HG03064 (cell line): ENCODE data around the gene FLVCR2.

Experiments used
- ATAC-seq: cut with Tn5 transposase; IDR thresholded peaks from one replicate; pipeline ENCODE4 v1.9.1; 2021; ENCODE audit warnings: low read depth; ENCODE audit not compliant: unreplicated experiment

The FLVCR2 gene

DNA sequence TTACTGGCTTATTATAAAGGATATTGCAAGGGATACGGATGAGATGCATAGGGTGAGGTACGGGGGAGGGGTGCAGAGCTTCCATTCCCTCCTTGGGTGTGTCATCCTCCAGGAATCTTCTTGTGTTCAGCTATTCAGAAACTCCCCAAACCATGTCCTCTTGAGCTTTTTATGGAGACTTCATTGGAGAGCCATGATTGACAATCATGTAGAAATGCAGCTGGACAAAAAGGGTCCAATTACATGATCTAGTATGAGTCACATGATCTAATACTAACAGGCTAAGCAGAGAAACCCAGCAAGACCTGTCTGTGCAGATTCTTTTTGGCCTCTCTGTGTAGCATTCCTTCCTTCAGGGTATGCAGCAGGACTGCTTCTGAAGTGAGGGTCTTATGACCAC lies 23.9 kb upstream of the FLVCR2 start:
- ATAC-seq: no peak

DNA sequence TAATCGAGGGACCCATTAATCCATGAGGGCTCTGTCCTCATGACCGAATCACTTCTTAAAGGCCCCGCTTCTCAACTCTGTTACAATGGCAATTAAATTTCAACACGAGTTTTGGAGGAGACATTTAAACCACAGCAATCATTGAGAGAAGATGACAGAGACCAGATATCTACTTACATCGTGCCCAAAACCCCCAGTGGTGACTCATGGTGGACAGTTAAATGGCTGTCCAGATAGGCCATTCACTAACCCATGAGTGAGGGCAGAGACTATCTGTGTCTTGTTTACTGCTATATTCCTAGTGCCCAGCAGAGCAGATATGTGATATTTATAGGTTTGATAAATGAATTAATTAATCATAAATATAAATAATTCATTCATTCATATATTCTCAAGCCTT lies 20.0 kb upstream of the FLVCR2 start:
- no peak for ATAC-seq

DNA sequence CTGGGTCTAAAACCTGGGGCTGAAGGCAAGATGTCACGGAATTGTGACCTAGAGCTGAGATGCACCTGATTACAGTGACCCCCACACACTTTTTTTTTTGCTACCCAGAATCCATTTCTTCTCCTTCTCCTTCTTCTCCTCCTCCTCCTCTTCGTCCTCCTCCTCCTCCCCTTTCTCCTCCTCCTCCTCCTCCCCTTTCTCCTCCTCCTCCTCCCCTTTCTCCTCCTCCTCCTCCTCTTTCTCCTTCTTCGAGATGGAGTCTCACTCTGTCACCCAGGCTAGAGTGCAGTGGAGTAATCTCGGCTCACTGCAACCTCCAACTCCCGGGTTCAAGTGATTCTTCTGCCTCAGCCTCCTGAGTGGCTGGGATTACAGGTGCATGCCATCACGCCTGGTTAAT lies 19.4 kb upstream of the FLVCR2 start:
- ATAC-seq: no peak

DNA sequence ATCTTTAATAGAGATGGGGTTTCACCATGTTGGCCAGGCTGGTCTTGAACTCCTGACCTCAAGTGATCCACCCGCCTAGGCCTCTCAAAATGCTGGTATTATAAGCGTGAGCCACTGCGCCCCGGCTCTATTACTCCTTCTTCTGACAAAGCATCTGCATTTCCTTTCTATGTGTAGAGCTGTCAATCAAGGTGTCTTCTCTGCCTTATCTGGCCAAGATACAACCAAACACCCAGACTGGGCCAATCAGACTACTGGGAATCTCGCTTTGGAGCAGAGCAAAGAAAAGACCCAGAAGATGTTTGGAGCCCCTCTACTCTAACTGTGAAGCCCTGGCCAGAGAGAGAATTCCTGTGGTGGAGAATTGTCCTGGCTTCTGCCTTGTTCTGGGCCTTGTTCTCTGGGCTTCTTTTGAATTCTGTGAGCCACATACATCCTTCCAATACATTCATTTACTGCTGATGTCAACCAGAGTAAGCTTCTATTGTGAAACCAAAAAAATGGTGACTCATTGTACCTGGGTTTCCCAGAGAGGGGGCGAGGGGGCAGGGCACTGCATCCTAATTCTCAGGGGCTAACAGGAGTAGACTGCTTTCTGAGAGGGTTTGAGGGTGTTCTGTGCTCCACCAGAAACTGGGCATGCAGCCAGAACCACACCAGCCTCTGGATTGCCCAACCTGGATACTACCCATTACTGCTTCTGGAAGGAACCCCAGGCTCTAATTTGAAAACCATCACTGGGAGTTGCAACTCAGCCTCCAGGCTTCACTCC lies 18.8 kb upstream of the FLVCR2 start:
- no peak for ATAC-seq

DNA sequence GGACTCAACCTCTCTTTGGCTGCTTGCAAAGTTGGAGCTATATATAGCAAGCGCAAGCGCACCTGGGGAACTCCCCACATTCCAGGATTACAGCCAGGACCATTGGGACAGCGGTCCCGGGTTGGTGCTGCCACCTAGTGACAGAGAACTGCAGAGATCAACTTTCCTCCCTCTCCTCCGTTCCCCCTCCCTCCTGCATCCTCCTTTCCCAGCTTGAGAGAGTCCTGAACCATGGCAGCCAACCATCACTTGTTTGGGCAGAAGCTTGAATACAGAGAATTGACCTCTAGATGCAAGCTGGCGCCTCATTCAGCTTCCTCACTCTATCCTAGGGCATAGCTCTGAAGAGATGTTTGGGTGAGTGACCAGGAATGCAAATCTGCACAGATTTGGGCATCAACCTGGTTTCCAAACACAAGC lies 17.4 kb upstream of the FLVCR2 start:
- ATAC-seq: no peak

DNA sequence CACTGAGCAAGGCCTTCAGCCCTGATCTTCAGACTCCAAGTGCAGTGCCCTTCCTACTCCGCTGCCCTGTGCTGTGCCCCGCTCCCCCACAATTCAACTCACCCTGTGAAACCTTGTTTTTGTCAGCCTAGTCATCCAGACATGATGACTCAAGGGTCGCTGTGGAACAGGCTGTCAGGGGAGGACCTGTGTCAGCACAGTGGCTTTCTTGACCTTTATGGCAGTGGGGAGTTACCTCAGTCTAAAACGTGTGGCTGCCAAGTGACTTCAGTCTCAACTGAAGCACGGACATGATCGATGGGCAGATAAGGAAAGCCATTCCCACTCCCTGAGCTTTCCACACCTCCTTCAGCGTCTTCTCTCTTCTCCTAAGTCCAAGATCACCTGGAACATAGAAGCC lies 16.3 kb upstream of the FLVCR2 start:
- ATAC-seq: no peak

DNA sequence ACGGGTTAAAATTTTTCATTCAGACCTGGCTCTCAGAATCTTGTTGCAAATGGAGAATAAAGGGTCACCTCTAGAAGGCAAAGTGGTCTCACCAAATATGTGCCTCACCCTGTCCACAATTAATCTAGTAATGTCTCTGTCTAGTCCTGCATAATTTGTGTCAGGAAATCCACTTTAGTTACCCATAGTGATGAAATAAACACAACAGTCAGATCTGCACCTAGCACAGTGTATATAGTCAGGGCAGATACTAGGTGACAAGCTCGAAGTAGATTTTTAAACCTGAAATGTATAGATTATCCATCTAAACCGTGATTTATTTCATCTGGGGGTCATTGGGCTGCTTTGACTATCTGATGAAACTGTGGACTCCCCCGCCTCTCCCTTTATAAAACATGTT lies 15.9 kb upstream of the FLVCR2 start:
- ATAC-seq: no peak

DNA sequence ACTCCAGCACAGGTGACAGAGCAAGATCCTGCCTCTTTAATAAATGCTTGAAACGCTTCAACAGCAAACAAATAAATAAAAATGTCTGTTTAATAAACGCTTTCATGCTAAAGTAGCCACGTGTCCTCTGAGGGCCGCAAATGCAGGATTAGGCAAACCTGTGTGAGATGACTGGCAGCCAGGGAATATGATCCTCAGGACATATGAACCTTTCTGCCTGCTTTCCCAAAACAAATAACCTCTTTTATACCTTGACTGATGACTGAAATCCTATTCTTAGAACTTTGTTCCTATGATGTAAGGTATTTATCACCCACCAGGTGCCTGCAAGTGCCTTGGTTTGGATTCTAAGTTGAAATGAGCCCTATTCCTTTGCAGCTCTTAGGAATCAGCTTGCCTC lies 14.5 kb upstream of the FLVCR2 start:
- no peak for ATAC-seq

DNA sequence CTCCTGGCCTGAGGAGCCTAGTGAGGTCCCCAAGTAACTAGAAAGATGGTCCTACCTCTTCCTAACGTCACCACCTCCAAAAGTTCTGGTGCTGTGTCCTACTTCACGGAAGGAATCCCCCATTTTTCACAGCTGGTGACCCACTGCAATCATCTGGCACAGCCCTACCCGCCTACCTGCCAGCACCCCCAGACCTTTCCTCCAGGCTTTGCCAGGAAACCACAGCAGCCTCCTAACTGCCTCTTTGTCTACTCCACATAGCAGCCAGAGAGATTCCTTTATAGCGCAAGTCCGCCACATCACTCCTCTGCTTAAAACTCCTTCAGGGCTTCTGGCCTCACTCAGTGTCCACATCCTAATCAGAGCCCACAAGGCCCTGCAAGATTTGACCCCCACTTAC lies 13.4 kb upstream of the FLVCR2 start:
- ATAC-seq: no peak

DNA sequence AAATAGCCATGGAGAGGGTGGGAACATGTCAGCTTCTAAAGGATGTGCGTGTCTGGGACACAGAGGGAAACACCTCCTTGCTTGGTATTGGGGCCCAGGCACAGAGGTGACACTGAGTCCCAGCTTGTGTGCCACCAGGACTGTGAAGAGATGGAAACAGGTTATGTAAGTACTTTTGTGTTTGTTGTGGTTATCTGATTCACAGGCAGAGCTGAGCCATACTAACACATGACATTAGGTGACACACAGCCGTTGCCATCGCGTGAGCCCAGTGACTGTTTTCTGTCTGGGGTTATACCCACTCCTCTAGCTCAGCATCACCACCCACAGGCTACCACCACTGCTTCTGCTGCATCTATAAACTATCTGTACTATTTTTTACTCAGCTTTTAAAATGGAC lies 12.1 kb upstream of the FLVCR2 start:
- no peak for ATAC-seq

DNA sequence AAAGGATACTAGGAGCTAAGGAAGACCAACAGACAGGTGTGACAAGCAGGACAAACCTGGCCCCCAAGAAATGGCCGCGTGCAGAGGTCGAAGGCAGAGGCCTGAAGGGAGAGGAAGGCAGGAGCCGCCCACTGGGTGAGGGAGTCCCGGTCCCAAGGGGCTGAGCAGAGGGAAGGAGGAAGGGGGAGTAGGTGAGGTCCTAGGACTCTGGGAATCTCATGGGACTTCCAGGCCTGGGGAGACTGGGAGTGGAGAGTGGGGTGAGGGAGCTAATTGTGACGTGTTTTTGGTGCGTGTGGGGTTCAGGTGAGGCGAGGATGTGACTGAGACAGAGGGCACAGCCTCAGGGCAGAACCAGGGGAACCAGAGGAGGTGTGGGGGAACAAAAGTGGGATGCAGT lies 11.7 kb upstream of the FLVCR2 start:
- ATAC-seq: no peak

DNA sequence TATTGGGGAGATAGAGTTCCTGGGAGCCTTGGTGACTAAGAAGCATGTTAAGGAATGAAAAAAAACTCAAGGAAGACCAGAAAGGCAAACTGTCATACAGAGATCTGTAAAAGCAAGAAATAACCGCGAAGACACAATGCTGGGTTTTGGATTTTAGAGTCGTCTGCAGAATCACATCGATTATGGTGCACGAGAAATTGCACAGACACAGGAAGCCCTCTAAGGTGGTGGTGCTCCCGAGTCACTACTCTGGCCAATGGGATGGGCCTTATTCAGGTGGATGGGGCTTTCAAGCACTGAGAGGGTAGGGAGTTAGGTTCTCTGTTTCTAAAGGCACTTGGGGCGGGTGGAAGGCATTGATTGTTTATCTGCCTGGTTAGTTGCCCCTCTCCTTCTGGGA lies 10.3 kb upstream of the FLVCR2 start:
- no peak for ATAC-seq

DNA sequence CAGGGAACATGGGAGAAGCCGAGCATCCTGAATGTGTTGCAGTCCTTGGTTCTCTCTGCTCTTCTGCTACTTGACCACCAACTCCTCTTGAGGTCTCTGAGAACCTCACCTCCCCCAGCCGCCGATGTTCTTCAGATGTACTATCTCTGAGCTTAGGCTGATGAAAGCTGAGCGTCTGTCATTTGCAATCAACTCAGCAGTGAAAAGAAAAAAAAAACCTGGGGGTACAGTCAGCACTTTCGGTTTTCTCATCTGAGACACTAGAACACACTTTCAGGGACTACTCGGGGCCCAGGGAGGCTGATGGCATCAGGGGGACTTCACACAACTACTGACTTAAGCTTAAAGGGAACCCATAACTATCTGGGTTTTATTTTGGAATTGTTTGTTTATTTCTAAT lies 9.6 kb upstream of the FLVCR2 start:
- ATAC-seq: no peak

DNA sequence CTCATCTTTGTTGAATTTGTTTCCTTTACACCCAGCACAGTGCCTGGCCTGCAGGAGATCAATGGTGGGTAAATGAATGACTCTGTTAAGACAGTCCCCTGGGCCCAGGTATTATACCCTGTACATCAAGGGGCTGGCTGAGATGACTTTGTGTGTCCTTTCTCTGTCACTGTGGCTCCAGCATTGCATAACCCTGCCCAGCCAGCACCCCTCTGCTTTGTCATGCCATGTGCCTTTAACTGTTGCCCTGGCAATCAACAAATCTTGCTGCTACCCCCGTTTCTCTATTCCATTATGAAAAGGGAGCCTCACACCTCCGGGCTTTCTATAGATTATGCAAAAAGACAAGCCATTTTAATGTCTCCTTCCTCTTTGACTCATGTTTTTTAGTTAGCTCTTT lies 7.6 kb upstream of the FLVCR2 start:
- no peak for ATAC-seq

DNA sequence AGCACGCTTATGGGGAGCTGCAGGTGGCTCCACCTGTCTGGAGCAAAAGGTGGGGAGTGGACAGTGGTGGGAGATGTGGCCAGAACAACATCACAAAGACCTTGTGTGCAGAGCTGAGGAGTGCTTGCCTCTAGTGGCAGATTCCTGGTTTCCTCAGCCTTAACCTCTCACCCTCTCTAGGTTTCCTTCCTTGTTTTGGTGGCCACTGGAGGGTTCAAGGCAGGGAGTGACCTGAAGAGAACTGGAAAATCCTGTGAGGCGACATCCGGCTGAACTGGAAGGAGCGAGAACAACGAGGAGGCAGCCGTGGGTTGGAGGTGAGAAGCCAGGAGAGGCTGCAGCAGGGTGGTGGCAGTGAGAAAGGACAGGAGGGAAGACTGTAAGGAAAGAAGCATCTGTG lies 6.3 kb upstream of the FLVCR2 start:
- ATAC-seq: no peak

DNA sequence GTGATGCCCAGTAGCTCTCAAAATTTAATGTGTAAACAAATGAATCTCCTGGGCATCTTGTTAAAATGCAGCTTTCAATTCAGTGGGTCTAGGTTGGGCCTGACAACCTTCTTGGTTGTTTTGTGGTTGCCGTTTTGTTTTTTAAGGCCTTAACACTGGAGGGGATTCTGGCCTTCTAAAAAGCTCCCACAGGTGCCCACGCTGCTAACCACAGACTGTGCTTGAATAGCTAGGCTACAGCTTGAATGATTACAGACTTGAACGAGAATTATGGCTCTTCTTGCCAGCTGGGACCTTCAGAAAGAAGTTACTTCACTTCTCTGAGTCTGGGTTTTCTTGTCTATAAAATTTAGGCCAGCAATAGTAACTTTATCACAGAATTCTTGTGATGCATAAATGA lies 1.3 kb upstream of the FLVCR2 start:
- no peak for ATAC-seq

DNA sequence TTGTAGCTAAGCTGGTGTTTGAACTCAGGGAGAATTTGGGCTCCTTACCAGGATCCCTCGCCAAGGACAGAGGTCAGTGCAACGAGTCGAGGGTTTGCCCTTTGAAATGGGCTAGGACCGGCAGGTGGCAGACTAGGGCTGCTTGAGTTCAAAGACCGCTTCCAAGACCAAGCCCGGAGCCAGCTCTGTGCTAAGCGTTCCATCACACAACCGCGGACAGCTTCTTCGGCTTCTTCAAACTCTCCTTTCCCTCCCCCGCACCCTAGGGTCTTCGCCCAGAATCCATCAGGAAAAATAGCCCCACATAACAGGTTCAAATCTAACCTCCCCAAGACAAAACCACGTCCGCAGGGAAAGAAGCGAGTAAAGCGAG lies 705 bp upstream of the FLVCR2 start:
- ATAC-seq: peak; percentile 83

DNA sequence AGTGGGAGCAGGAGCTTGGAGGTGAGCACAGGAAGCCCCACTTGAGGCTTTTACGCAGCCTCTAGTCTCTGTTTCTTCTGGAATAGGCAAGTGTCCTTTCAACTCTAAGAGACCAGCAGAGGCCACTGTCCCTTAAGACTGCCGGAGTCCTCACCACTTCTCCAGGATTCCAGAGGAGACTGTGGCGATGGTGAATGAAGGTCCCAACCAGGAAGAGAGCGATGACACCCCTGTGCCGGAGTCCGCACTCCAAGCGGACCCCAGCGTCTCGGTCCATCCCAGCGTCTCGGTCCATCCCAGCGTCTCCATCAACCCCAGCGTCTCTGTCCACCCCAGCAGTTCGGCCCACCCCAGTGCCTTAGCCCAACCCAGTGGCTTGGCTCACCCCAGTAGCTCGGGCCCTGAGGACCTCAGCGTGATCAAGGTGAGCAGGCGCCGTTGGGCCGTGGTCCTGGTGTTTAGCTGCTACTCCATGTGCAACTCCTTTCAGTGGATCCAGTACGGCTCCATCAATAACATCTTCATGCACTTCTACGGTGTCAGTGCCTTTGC lies 442 bp downstream of the FLVCR2 start:
- ATAC-seq: no peak

DNA sequence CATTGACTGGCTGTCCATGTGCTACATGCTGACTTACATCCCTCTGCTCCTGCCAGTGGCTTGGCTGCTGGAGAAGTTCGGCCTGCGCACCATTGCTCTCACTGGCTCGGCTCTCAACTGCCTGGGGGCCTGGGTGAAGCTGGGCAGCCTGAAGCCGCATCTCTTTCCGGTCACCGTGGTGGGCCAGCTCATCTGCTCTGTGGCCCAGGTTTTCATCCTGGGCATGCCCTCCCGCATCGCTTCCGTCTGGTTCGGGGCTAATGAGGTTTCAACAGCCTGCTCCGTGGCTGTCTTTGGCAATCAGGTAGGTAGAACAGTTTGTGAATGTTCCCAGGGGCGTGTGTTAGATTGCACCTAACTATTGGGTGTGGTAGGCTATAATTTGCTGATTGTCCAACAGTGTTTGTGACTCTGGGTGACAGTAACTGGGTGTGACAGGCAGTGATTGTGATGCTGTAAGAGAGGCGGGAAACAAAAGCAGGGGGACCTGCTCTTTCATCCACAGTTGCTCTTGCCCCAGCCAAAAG lies 981 bp downstream of the FLVCR2 start:
- no peak for ATAC-seq

DNA sequence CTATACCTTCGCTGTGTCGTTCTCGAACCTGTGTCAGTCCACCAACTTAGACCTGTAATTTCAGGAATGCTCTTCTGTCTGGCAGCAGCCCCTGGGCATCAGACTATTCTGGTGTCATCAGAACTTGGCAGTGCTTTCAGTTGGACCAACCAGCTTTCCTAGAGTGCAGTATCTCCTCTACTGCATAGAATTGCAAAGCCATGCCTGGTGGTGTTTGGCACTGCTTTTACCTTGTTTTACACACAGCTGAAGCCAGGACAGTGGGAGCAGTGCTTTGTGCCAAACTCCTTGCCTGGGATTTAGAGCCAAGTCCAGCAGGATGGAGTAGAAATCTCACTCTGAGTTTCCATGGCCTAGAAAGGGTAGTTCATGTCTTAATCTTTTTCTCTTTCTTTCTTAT lies 1.5 kb downstream of the FLVCR2 start:
- no peak for ATAC-seq

DNA sequence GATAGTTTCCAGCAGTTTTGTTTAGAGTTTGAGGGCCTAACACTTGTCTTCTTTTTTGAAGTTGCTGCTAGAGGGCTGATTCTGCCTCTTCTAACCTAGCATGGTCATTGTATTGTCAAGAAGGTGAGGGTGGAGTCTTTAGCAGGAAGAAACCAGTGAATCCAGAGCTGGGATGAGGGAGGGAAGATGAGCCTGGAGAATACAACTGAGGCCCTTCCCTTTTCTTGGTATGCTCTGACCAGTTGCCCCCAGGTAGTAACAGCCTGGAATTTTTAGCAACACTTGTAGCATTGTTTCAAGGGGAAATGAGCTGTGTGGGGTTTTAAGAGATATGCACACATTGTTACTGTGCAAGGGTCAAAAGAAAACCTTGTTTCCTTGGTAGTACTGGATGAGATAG lies 9.0 kb downstream of the FLVCR2 start:
- ATAC-seq: no peak

DNA sequence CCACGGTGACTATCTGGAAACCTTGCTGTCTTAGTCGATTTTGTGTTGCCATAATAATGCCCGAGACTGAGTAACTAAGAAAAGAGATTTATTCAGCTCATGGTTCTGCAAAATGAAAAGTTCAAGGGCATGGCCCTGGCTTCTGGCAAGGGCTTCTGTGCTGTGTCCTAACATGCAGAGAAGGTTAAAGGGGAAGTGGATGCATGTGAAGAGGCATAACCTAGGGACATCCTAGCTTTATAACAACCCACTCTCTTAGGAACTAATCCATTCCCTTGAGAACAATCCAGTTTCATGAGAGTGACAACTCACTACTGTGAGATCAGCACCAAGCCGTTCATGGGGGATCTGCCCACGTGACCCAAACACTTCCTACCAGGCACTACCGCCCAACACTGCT lies 11.5 kb downstream of the FLVCR2 start:
- ATAC-seq: no peak
